Astrocyte (in vitro differentiated cells and primary cell): ENCODE results near the gene CXorf38. TPM values are rescaled to one million over a fixed set of nuclear protein-coding genes. Genes with fewer than 3 reads are reported as not detected.

Source experiments
- DNase-seq: peaks from one replicate; pipeline ENCODE4 v3.0.0-alpha.2; 2010; ENCODE audit warnings: low read depth
- FAIRE-seq: peaks from 2 replicates; lab custom pipeline; 2011; peaks lifted over from hg19 to GRCh38; lab: Jason Lieb, UNC
- H2AFZ ChIP-seq: 2 replicates; pipeline ENCODE4 v1.6.0; 2012; ENCODE audit warnings: low read depth, low read length, inconsistent platforms
- H3K27ac ChIP-seq: 2 replicates; pipeline ENCODE4 v1.5.1; 2011; ENCODE audit warnings: low read depth, low read length, inconsistent platforms
- H3K27me3 ChIP-seq: 2 replicates; pipeline ENCODE4 v1.6.0; 2011; ENCODE audit warnings: low read length, inconsistent platforms; ENCODE audit not compliant: insufficient read depth
- H3K36me3 ChIP-seq: 2 replicates; pipeline ENCODE4 v1.5.1; 2011; ENCODE audit warnings: low read length, inconsistent platforms; ENCODE audit not compliant: insufficient read depth
- H3K4me1 ChIP-seq: 2 replicates; pipeline ENCODE4 v1.5.1; 2011; ENCODE audit warnings: low read length, inconsistent platforms; ENCODE audit not compliant: insufficient read depth
- H3K4me2 ChIP-seq: 2 replicates; pipeline ENCODE4 v1.6.0; 2012; ENCODE audit warnings: low read length, inconsistent platforms
- H3K4me3 ChIP-seq: 2 replicates; pipeline ENCODE4 v1.5.1; 2011; ENCODE audit warnings: low read depth, mild to moderate bottlenecking, low read length, inconsistent platforms; ENCODE audit not compliant: insufficient read depth
- H3K79me2 ChIP-seq: 2 replicates; pipeline ENCODE4 v1.6.0; 2012; ENCODE audit warnings: mild to moderate bottlenecking, low read length, inconsistent platforms; ENCODE audit not compliant: insufficient read depth
- H3K9ac ChIP-seq: 2 replicates; pipeline ENCODE4 v1.6.0; 2012; ENCODE audit warnings: mild to moderate bottlenecking, low read length, inconsistent platforms
- H3K9me3 ChIP-seq: 2 replicates; pipeline ENCODE4 v1.5.1; 2012; ENCODE audit warnings: low read depth, mild to moderate bottlenecking, low read length, inconsistent platforms; ENCODE audit not compliant: insufficient read depth
- H4K20me1 ChIP-seq: 2 replicates; pipeline ENCODE4 v1.6.0; 2012; ENCODE audit warnings: low read length, inconsistent platforms; ENCODE audit not compliant: insufficient read depth
- H3K27ac Mint-ChIP-seq: one replicate; pipeline ENCODE4 v1.8.0; 2021; ENCODE audit warnings: mild to moderate bottlenecking, mixed read lengths; ENCODE audit not compliant: unreplicated experiment
- H3K27me3 Mint-ChIP-seq: one replicate; pipeline ENCODE4 v1.8.0; 2021; ENCODE audit warnings: low read depth, mixed read lengths; ENCODE audit not compliant: unreplicated experiment
- H3K36me3 Mint-ChIP-seq: one replicate; pipeline ENCODE4 v1.8.0; 2021; ENCODE audit warnings: low read depth, mixed read lengths; ENCODE audit not compliant: unreplicated experiment
- H3K4me1 Mint-ChIP-seq: one replicate; pipeline ENCODE4 v1.8.0; 2021; ENCODE audit warnings: low read depth, mixed read lengths; ENCODE audit not compliant: unreplicated experiment
- H3K4me3 Mint-ChIP-seq: one replicate; pipeline ENCODE4 v1.8.0; 2021; ENCODE audit warnings: mild to moderate bottlenecking, moderate library complexity, mixed read lengths; ENCODE audit not compliant: unreplicated experiment
- H3K9me3 Mint-ChIP-seq: one replicate; pipeline ENCODE4 v1.8.0; 2021; ENCODE audit warnings: mild to moderate bottlenecking, mixed read lengths; ENCODE audit not compliant: unreplicated experiment
- CTCF ChIP-seq: IDR thresholded peaks from 2 replicates; pipeline ENCODE4 v1.5.1; 2011; ENCODE audit warnings: low read depth, mild to moderate bottlenecking, inconsistent platforms, low read length, moderate library complexity; ENCODE audit not compliant: insufficient read depth
- EZH2 ChIP-seq: IDR thresholded peaks from 2 replicates; pipeline ENCODE4 v1.6.1; 2012; ENCODE audit warnings: mild to moderate bottlenecking, low read length, inconsistent platforms; ENCODE audit not compliant: insufficient read depth
- total RNA-seq: library from RNA; stranded (reverse); gene quantifications from 2 replicates; pipeline ENCODE4 v1.2.1, GENCODE V29; 2021

Gene CXorf38
- total RNA-seq, 1 donor from 2014 or later: 12.8 TPM

- Histone ChIP-seq H3K27ac (no peak overlapping the region), H3K4me2 (no peak overlapping the region), H3K79me2 (no peaks in the 10 kb centered on the region), H3K36me3 (peaks cover 15% of the 10 kb centered on the region), H3K4me1 (no peaks in the 10 kb centered on the region), H3K4me3 (no peak overlapping the region), H3K27me3 (no peaks in the 10 kb centered on the region), H2AFZ (no peak overlapping the region), H3K9ac (no peak overlapping the region), H4K20me1 (no peaks in the 10 kb centered on the region), H3K9me3 (no peaks in the 10 kb centered on the region)
- Mint-ChIP-seq H3K36me3 (peaks cover 2% of the 10 kb centered on the region), H3K27me3 (no peaks in the 10 kb centered on the region), H3K4me1 (no peaks in the 10 kb centered on the region), H3K27ac (no peak overlapping the region), H3K4me3 (no peak overlapping the region), H3K9me3 (no peaks in the 10 kb centered on the region)
- DNase-seq: no peak
- TF ChIP-seq EZH2: no peak
- FAIRE-seq: no peak
Measured at GRCh38 chrX:40652664-40653063, 5.3 kb upstream of the CXorf38 start.

- Histone ChIP-seq H2AFZ (no peak overlapping the region), H3K27me3 (no peaks in the 10 kb centered on the region), H3K9ac (no peak overlapping the region), H3K4me2 (no peak overlapping the region), H3K36me3 (peaks cover 15% of the 10 kb centered on the region), H3K4me1 (no peaks in the 10 kb centered on the region), H3K9me3 (no peaks in the 10 kb centered on the region), H3K27ac (no peak overlapping the region), H4K20me1 (no peaks in the 10 kb centered on the region), H3K4me3 (no peak overlapping the region), H3K79me2 (peaks cover 5% of the 10 kb centered on the region)
- TF ChIP-seq CTCF (peak; percentile 57), EZH2 (no peak)
- H3K27me3 Mint-ChIP-seq: no peaks in the 10 kb centered on the region
- no peaks in the 10 kb centered on the region for H3K9me3 Mint-ChIP-seq
- DNase-seq: peak; percentile 29
- no peak overlapping the region for H3K4me3 Mint-ChIP-seq
- peak; percentile 92 for FAIRE-seq
- no peak overlapping the region for H3K27ac Mint-ChIP-seq
- no peaks in the 10 kb centered on the region for H3K4me1 Mint-ChIP-seq
- peaks cover 2% of the 10 kb centered on the region for H3K36me3 Mint-ChIP-seq
Measured at GRCh38 chrX:40651620-40652223, 4.4 kb upstream of the CXorf38 start.

GRCh38 chrX:40646489-40647306, 663 bp downstream of the CXorf38 start:
- peaks cover 5% of the 10 kb centered on the region for H3K36me3 Mint-ChIP-seq
- H3K4me1 ChIP-seq: peaks cover 8% of the 10 kb centered on the region
- no peak for DNase-seq
- H4K20me1 ChIP-seq: no peaks in the 10 kb centered on the region
- H3K4me2 ChIP-seq: peak overlapping the region; percentile 94
- peak overlapping the region; percentile 53 for H3K27ac ChIP-seq
- no peaks in the 10 kb centered on the region for H3K27me3 ChIP-seq
- no peak for FAIRE-seq
- peak overlapping the region; percentile 96 for H3K4me3 Mint-ChIP-seq
- H3K36me3 ChIP-seq: peaks cover 4% of the 10 kb centered on the region
- TF ChIP-seq CTCF: no peak
- TF ChIP-seq EZH2: no peak
- no peak overlapping the region for H2AFZ ChIP-seq
- no peaks in the 10 kb centered on the region for H3K9me3 Mint-ChIP-seq
- H3K27me3 Mint-ChIP-seq: no peaks in the 10 kb centered on the region
- peak overlapping the region; percentile 87 for H3K9ac ChIP-seq
- no peaks in the 10 kb centered on the region for H3K9me3 ChIP-seq
- peak overlapping the region; percentile 74 for H3K4me3 ChIP-seq
- H3K27ac Mint-ChIP-seq: peak overlapping the region; percentile 84
- H3K4me1 Mint-ChIP-seq: peaks cover 14% of the 10 kb centered on the region
- H3K79me2 ChIP-seq: peaks cover 49% of the 10 kb centered on the region
